HL-60/S4 (cell line): ENCODE results near the gene ZFYVE28.

Experiments
- in situ Hi-C: fragments of 300-500 bp; cut with MboI; formaldehyde crosslinking; loops from 2 replicates; pipeline ENCODE4 v1.14.3; 2022; ENCODE audit warnings: low sequenced_read_pairs

ZFYVE28 gene

DNA sequence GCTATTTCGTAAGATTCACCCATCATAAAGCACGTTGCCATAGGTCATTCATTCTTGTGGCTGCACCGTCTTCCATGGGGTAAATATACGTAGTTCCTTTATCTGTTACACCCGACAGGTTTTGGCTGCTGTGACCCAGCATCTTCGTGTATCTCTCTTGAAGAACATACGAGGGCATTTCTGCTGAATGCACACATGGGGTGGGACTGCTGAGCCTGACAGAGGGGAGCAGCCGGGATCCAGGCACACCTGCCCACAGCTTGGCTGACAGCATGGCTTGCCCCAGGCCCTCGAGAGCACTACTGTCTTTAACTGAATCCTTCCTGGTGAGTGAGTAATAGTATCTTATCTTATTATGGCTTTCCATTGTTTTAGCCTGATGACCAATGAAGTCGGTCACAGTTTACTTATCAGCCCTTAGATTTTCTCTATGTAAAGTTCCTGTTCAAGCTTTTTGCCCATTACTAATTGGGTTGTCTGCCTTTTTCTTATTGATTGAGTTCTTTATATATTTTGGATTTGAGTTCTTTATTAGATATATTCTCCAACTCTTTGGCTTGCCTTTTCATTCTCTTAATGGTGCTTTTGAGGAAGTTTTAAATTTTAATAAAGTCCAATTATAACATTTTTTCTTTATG is 111.6 kb downstream of the ZFYVE28 start:
- in situ Hi-C loops, result no loop called here

DNA sequence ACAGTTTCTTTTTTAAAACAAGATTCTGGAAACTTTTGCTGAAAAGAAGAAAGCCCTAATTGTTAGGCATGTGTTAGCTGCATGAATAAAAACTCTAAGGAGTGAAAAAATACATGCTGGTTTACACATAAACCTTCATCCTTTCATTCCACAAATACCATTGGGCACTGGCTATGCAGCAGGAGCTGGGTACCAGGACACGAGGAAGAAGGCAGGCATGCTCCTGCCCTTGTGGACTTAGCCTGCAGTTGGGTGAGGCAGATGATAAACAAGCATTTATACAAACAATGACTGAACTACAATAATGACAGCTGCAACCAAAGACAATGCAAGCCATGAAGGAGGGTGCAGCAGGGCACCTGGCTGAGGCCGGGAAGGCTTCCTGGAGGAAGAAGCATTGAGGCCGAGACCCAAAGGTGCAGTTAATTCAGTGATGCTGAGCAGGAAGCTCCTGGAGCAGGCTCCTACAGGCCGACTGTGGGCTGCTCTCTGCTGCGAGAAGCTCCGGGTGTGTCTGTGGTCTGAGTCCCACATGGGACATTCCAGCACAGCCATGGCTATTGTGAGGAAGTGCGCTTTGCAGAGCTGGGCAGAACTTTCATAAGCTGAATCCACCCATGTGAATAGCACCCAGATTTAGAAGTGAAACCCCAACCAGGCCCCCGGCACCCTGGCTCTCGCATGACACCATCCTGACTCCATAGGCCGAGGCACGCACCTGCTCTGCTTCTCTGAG is 112.5 kb downstream of the ZFYVE28 start:
- in situ Hi-C loops, result no loop called here

DNA sequence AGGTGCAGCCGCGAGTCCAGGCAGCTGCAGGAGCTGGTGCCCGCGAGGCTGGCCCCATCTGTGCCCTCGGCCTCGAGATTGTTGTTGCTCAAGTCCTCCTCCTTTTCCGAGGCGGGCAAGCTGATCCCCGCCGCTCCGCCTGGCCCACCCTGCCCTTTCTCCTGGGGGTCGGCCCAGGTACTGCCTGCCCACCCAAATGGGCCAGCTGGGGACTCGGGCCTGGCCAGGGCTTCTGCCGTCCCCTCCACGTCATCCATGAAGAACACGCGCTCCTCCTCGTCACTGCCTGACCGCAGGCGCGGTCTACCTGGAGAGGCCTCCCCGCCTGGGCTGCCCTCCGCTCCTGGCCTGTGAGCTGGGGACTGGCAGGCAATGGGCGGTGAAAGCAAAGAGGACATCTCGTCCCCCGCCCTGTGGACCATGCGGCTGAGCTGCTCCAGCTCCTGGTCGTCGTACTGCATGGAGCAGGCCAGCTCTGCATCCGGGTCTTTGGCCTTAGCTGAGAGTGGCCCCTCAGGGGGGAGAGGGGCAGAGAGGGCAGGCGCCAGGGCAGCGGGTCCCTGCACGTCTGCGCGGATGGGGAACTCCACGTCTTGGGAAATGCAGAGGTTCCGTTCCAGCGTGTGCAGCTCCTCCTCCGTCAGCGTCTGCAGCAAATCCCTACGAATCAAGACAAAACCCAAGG is 113.4 kb downstream of the ZFYVE28 start:
- in situ Hi-C loops, result no loop called here

DNA sequence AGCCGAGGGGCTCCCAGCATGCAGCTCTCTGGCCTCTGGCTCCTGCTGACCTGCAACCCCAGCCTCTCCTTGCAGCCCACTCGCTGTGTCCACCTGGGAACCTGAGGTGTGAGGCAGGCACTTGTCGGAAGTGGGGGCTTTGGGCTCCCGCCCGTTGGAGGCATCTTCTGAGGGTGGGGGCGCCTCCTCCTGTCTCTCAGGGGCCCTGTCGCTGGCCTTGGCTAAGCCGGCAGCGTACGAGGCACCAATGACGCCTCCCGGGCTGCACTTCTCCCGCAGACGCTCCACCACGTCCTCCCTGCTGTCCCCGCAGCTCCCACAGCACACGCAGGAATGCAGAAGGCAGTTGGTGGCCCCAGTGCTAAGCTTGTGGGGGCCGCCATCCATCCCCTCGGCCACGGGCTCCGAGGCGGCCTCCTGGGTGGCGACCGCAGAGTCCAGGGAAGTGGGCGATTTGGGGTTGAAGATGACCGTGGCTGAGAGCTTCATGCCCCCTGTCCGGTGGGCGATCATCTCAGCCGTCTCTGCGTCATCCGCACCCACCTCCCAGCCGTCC is 114.0 kb downstream of the ZFYVE28 start:
- in situ Hi-C loops, result no loop called here

DNA sequence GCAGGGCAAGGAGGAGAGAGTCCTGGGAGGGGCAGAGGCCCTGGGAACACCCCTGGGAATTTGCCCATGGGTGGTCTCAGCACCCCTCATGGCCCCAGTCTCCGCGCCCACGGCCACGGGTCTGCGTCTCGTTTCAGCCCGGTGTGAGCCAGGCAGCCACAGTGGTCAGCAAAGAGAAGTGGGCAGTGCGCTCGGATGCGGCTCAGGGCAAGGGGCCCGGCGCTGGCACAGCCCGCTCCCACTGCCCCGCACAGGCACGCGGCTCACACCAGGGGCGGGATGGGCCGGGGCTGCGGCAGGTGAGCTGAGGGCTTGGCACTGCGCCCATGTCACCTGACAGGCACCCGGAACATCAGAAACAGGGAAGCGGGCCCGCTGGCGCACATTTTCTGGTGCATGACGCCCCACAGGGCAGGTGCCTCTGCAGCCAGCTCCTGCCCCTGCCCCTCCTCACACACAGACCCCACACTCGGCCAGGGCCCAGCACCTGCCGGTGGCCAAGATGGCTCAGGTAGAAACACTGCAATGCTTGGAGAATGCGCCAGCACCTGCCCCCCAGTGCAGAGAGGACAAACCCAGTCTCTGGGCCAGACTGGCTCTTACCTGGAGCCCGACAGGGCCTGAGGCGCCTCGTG is 114.6 kb downstream of the ZFYVE28 start:
- in situ Hi-C loops, result no loop called here

DNA sequence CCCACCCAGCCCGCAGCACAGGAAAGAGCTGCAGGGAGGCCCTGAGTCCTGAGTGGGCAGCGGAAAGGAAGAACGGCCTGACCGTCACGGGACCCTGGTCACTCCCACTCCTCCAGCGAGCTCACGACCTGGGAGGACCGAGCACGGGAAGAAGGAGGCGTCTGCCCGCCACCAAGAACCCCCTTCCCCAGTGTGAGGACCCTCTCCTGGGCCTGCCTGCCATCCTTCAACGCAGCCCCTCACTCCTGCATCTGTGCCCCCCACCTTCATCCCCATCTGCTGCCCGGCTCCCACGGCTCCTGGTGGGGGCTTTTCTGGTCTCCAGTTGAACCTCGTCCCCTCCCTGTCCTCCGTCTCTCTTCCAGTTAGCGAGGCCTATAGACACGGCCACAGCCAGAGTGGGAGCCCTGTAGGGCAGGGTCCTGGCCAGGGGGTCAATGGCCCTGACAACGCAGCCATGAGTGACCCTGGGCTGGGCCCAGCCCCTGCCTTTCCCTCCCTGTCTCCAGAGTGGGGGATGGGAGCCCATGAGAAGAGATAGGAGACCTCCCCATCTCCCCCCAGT is 115.2 kb downstream of the ZFYVE28 start:
- in situ Hi-C loops, result no loop called here

DNA sequence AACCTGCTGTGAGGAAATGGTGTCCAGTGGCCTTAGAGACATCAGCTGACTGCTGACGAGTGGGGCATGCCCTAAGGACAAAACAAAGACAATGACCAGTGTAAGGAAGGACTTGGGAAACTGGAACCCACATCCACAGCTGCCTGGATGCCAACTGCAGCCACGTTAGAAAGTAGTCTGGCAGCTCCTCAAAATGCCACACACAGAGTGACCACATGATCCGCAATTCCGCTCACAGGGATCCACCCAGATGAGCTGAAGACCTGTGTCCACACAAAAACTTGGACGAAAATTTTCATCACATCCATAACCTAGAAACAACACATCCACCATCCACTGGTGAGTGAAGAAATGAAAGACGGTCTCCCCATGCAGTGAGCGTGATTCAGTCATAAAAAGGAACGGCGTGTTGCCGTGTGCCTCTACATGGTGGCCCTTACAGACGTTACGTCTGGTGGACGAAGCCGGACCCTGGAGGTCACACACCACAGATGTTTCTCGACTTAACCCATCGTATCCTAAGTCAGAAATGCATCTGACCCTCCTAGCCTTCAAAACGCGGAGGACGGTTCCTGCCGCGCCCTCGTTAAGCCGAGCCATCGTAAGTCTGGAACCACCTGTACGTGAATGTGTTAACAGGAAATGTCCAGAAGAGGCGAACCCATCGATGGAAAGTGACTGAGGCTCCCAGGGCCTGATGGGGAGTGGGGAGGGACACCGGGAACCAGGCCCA is 115.9 kb downstream of the ZFYVE28 start:
- in situ Hi-C loops, result no loop called here

DNA sequence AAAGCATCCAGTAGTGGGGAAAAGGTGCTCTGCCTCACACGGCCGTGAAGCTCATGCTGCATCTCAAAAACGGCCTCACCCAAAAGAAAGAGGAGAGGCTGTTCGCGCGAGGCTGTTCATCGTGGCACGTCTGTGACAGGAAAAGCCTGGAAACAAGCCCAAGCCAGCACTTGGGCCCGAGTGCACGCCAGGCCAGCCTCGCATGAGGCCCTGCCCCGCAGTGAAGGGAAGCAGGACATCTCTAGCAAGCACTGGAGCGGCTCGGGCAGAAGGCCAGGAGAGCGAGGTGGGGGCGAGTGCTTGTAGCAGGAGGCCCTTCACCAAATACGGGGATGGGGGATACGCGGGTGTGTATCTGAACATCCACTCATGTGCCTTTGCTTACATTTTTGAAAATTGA is 116.6 kb downstream of the ZFYVE28 start:
- in situ Hi-C loops, result no loop called here

DNA sequence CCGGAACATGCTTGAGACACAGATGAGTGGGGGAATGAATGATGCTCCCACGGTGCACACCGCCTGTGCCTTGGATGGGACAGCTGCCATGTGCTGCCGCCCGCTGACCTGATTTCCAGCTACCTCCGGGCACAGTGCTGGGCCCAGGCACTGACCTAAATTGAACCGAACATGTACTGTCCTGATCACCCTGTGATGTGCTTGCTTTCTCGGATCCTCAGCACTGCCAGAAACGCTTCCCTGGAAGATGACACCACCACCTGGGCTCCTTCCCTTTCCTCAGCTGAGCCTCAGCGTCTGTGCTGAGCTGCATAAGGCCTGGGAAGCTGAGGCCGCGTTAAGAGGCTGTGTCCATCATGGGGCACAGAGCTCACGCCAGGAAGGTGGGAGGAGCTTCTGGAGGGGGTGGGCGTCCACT is 117.2 kb downstream of the ZFYVE28 start:
- in situ Hi-C loops, result no loop called here

DNA sequence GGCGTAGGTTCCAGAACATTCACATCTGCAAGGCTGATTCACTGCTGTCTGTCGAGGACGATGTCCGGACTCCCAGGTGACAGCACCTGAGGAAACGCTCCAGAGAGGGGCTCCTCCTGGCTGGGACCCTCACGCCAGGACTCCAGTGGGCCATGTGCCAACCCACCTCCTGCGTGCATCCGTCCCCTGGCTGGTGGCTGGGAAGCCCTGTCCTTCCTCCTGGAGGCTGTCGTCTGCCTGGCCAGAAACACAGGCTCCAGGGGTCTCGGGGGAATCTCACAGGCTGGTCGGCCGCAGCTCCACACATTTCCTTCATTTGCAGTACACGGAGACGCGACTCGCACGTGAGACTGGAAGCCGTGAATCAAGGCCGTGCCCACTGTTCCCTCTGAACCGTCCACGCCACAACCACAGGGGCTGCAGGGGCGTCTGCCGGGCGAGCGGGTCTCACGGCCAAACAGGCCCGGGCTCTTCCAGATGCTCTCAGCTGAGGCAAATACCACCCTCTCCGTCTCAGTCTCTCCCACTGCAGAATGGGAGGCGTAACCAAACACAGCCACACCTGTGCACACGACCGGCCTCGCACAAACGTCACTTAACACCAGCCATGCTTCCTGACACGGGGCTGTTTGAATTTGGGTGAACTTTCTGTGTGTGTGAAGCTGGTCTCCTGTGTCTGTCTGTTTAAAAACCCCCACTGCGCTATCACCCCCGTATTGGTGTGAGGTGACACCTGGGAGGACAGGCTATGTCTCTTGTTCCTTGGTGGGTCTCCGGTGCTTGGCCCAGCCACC is 117.8 kb downstream of the ZFYVE28 start:
- in situ Hi-C loops, result no loop called here

DNA sequence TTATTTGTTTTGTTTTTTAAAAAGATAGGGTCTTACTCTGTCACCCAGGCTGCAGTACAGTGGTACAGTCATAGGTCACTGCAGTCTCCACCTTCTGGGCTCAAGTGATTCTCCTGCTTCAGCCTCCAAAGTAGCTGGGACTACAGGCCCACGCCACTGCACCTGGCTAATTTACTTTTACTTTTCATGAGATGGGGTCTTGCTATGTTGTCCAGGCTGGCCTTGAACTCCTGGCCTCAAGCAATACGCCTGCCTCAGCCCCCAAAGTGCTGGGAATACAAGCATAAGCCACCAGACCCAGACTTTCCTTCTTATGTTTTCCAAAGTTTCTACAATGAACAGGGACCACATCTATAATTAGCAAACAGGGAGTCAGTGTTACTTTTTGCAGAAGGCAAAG is 118.7 kb downstream of the ZFYVE28 start:
- in situ Hi-C loops, result no loop called here

DNA sequence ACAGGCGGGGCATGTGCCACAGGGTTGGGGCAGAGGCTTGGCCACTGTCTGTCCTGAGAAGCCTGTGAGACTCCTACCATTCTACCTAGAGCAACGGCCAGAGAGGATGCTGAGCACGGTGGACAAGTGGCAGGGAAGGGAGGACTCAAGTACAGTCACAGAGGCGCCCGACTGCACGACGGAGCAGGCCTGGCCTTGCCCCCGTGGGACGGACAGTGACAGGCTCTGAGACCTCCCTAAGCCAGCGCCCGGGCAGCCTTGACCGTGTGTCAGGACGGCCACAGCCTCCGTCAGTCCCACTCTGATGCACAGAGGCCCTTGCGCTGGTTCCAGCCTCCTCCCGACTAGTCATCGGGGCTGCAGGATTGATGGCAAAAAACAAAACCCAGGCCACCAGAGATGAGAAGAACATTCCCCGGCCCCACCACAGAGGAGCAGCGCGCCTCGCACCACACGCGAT is 119.9 kb downstream of the ZFYVE28 start:
- in situ Hi-C loops, result no loop called here

DNA sequence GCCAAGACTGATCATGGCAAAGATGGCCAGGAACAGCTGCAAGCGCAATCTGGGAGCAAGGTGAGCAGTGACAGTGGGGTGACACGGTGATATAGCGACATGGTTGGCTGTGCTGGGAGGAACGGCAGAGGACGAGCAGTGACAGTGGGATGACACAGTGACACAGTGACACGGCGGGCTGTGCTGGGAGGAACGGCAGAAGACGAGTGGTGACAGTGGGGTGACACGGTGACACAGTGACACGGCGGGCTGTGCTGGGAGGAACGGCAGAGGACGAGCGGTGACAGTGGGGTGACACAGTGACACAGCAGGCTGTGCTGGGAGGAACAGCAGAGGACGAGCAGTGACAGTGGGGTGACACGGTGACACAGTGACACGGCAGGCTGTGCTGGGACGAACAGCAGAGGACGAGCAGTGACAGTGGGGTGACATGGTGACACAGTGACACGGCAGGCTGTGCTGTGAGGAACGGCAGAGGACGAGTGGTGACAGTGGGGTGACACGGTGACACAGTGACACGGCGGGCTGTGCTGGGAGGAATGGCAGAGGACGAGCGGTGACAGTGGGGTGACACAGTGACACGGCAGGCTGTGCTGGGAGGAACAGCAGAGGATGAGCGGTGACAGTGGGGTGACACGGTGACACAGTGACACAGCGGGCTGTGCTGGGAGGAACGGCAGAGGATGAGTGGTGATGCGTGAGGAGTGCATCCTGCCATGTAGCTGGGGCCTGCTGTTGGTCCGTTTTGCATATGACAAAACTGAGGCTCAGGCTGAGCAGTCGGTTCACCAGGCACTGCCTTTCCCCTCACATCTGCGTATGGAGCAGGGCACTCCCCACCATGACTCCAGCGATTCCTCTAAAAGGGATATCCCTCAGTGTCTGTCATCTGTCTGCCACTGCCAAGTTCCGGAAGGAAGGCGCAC is 120.6 kb downstream of the ZFYVE28 start:
- in situ Hi-C loops, result no loop called here

DNA sequence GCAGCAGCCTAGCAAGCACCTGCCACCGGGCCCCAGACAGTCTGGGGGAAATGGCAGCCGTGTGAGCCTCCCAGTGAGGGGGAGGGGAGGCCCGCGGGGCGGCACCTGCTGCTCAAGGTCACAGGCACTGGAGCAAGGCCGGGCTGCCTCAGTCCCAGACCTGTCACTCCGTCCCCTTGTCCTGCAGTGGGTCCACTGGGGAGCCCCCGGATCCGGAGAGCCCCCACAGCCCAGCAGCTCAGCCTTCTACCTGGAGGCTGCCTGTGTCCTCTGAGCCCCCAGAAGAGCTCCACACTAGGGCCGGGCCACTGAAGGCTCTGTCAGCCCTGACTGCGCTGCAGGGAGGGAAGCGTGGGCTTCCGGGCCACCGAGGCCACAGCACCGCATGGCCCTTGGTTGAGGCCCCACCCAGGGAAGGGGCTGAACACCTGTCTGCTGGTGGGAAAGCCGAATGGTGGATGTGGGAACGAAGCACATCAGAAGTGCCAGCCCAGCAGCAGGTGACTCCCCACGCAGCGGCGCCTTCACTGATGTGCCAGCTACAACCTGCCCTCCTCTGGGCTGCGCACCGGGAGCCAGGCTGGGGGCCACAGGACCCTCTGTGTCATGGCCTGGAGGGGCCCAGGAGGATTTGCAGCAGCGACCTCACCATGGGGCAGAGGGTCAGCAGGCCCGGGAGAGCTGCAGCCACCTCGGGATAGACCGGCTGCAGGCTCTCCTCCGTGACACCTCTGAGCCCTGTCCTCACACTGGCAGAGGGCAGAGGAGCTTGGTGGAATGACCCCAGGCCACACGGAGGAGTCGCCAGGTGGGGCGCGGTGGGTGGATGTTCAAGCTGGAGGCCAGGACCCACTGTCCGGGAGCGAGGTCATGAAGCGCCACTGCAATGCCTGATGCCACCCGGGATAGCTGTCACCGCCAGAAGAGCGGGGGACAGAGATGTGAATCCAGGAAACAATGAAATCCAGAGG is 121.5 kb downstream of the ZFYVE28 start:
- in situ Hi-C loops, result no loop called here

DNA sequence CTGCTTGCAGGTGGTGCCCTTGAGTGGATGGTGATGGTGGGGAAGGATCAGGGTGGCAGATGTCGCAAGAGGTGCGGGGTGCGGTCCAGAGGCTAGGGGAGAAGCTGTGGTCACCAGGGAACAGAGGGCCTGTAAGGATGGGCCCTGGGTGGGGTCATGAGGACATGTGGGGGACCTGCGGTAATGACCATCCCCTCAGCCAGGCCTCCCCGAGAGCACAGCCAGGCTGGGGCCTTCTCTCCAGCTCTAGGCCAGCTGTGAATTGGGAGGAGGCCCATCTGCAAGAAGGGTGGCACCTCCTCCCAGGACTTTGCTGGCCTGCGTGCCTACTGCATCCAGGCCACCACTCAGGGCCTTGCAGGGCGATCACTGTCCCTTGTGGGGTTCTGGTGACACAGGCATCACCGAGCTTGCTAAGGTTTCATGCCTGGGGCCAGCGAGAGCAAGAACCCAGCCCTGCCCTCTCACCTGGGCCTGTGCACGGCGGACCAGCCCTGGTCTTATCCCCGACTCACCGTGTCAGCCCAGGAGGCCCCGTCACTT is 122.5 kb downstream of the ZFYVE28 start:
- in situ Hi-C loops, result no loop called here

DNA sequence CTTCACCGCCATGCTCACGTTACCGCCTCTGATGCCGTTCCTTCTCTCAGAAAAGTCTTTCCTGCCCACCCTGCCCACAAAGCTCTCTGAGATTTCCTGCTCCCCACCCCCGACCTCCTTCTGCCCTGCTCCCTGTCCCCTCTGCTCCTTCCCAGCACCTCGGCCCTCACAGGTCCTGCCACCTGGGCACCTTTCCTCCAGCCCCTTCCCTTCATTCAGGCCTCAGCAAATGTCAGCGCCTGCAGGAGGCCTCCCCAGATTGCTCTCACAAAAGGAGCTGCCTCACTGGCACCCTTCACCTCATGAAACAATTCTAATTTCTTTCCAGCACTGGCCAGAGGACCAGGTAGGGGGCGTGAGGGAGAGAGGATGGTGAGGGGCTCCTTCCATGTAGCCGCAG is 122.9 kb downstream of the ZFYVE28 start:
- in situ Hi-C loops, result no loop called here

DNA sequence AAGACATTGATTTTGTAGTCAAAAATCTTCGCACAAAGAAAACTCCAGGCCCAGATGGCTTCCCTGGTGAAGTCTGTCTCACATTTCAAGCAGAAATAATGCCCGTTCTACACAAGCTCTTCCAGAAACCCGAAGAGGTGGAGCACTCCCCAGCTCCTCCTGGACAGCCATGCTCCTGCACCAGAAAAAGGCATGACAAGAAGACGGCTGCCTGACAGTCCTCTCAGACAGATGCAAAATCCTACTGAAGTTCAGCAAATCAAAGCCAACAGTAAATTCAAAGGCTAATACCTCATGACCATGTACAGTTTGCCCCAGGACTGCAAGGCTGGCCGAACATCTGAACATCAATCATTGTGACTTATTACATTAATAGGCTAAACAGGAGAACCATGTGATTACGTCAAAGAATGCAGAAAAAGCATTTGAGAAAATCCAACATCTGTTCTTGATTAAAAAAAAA is 125.8 kb downstream of the ZFYVE28 start:
- in situ Hi-C loops, result no loop called here
